Mesodermal cell (in vitro differentiated cells): ENCODE measurements around the gene MSH5.

Experiments
- H3K27ac ChIP-seq: 2 replicates; pipeline ENCODE4 v1.7.0; 2013; ENCODE audit warnings: mild to moderate bottlenecking, low read depth, low read length, moderate library complexity; ENCODE audit not compliant: severe bottlenecking
- H3K36me3 ChIP-seq: 2 replicates; pipeline ENCODE4 v1.7.1; 2013; ENCODE audit warnings: mild to moderate bottlenecking, low read length, moderate library complexity; ENCODE audit not compliant: control insufficient read depth, insufficient read depth
- H3K4me1 ChIP-seq: one replicate; pipeline ENCODE4 v1.7.1; 2013; ENCODE audit warnings: mild to moderate bottlenecking, low read length; ENCODE audit not compliant: insufficient read depth, control insufficient read depth, poor library complexity, severe bottlenecking
- H3K4me3 ChIP-seq: 2 replicates; pipeline ENCODE4 v1.7.0; 2013; ENCODE audit warnings: low read length, control low read depth, mild to moderate bottlenecking; ENCODE audit not compliant: insufficient read depth, poor library complexity, severe bottlenecking; ENCODE audit errors: extremely low read depth
- H3K9me3 ChIP-seq: 2 replicates; pipeline ENCODE4 v1.7.1; 2013; ENCODE audit warnings: mild to moderate bottlenecking, low read length, moderate library complexity; ENCODE audit not compliant: control insufficient read depth
- WGBS, 2 experiments: methylation state at CpG; one replicate each; pipeline ENCODE4 v1.1.5; 2013; ENCODE audit warnings: missing lambda C conversion rate in 2 of 2; ENCODE audit not compliant: insufficient coverage in 2 of 2; 5-methylcytosine and 5-hydroxymethylcytosine counted together

MSH5 gene

DNA sequence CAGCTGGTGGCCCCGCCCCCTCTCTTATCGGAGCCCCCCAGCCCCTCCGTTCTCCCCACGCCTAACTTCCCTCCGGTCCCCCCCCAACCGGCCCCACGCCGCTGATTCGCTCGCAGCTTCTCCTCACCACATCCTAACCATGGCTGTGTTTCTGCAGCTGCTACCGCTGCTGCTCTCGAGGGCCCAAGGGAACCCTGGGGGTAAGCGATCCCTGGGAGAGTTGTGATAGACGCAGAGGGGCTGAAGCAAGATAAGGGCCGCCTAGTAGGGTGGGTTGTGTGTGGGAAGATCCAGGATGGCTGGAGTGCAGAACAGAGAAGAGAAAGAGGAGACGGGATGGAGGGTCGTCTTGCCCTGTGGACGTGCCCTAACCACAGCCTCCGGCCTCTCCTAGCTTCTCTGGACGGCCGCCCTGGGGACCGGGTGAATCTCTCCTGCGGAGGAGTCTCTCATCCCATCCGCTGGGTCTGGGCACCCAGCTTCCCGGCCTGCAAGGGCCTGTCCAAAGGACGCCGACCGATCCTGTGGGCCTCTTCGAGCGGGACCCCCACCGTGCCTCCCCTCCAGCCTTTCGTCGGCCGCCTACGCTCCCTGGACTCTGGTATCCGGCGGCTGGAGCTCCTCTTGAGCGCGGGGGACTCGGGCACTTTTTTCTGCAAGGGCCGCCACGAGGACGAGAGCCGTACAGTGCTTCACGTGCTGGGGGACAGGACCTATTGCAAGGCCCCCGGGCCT lies 16.4 kb upstream of the MSH5 start, which contains the start of gene MPIG6B:
Gene MPIG6B, plus strand, starts transcription at position 129 of the 735 bp plus-strand sequence. Its CDS starts 11 bp downstream, at position 140.
- Histone ChIP-seq H3K4me1 (no peaks in the 10 kb centered on the region), H3K27ac (no peak within 1 kb of the TSS), H3K4me3 (no peak within 1 kb of the TSS), H3K36me3 (peaks cover 42% of the 10 kb centered on the region), H3K9me3 (no peaks in the 10 kb centered on the region)
- WGBS, 2 experiments: 94% methylated on average over 31 to 35 of the region's 46 CpGs

DNA sequence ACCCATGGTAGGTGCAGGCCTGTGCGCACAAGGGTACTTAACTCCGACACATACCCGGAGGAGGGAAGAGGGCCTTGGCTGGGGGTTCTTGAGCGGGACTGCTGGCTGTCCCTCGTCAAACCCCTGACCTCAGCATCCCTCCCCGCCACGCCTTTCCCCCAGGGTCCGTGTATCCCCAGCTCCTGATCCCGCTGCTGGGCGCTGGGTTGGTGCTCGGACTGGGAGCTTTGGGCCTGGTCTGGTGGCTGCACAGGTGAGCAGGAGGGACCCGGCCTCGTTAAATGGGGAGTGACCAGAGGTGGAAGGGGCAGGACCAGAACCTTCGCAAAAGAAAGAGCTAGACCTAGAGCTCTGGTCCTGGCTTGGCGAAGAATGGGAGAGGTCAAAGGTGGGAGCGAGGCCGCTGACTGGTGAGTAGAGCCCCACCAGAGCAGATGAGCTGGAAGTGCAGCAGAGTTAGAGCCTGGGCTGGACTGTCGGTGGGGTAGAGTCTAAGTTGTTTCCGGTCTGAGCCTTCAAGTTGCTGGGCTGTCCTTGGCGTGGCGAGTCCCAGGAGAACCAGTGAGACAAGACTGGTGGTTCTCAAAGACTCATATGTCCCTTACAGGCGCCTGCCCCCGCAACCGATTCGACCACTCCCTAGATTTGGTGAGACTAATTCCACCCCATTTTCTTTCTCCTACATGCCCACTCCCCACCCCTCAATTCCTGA lies 15.7 kb upstream of the MSH5 start:
- Histone ChIP-seq H3K4me1 (peaks cover 3% of the 10 kb centered on the region), H3K4me3 (no peak overlapping the region), H3K36me3 (peaks cover 47% of the 10 kb centered on the region), H3K27ac (no peak overlapping the region), H3K9me3 (no peaks in the 10 kb centered on the region)
- WGBS, 2 experiments: 94 to 97% methylated on average over 23 to 24 of the region's 25 CpGs

DNA sequence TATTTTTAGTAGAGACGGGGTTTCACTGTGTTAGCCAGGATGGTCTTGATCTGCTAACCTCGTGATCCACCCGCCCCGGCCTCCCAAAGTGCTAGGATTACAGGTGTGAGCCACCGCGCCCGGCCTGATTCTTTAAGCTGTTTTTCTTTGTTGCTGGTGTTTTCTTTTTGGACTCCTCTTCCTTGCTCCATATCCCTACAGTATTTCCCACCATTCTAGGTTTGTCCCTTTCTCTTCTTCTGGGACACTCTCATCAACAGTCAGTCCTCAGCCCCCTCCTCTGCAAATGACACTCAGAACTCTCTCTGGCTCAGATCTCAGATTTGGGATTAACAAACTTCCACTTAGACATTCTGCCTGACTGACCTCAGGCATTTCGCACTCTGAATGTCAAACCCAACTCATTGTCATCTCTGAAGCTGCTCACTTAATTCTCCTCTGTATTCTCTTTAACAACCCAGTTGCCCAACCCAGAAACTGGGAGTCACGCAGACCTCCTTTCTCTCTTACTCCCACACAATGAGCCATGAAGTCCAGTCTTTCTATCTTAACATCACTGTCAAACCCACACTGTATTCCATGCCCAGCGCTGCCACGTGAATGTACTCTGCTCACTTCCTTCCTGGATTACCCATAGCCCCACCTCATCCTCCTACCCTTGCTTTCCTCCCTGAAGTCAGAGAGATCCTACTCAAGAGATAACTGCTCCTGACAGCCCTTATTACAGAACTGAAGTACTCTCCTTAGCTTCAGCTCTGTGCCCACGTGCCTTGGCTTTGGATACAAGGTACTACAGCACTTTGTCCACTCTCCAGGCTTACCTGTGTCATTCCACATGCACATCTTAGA lies 14.1 kb upstream of the MSH5 start:
- Histone ChIP-seq H3K36me3 (peaks cover 49% of the 10 kb centered on the region), H3K4me1 (peaks cover 6% of the 10 kb centered on the region), H3K9me3 (no peaks in the 10 kb centered on the region), H3K27ac (no peak overlapping the region), H3K4me3 (no peak overlapping the region)
- 92 to 94% methylated on average over 8 to 12 of the region's 12 CpGs for WGBS, 2 experiments

DNA sequence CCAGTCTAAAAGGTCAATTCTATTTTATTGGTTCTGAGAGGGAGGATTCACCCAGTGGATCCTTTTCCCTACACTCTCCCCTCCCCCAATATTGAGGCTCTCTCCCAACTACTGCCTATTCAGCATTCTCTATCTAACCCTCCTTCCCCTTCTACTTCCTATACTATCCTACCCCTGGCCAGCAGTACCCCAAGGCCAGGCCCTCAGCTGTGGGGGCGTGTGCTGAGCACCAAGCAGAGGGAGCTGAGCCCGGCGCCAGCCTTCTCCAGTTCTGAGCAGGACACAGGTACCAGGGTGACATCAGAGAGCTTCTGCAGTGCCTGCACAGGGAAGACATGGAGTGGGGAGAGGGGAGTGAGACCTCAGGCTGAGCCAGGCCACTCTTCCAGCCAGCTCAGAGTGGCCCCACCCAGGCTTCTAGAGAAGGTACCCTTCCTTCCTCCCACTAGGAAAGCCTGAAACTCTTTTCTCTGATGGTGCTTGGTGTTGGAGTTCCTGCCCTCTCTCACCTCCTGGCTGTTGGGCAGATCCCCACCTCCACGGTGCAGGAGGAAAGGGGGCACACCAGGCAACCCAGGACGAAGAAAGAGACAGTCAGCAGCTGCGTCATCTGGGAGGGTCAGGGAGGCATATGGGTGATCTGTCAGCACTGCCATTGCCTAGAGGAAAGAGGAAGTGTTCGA lies 12.6 kb upstream of the MSH5 start:
- H3K27ac ChIP-seq: no peak overlapping the region
- H3K4me3 ChIP-seq: no peak overlapping the region
- H3K9me3 ChIP-seq: no peaks in the 10 kb centered on the region
- 90 to 96% methylated on average over 2 to 5 of the region's 7 CpGs for WGBS, 2 experiments
- H3K36me3 ChIP-seq: peaks cover 64% of the 10 kb centered on the region
- peaks cover 20% of the 10 kb centered on the region for H3K4me1 ChIP-seq

DNA sequence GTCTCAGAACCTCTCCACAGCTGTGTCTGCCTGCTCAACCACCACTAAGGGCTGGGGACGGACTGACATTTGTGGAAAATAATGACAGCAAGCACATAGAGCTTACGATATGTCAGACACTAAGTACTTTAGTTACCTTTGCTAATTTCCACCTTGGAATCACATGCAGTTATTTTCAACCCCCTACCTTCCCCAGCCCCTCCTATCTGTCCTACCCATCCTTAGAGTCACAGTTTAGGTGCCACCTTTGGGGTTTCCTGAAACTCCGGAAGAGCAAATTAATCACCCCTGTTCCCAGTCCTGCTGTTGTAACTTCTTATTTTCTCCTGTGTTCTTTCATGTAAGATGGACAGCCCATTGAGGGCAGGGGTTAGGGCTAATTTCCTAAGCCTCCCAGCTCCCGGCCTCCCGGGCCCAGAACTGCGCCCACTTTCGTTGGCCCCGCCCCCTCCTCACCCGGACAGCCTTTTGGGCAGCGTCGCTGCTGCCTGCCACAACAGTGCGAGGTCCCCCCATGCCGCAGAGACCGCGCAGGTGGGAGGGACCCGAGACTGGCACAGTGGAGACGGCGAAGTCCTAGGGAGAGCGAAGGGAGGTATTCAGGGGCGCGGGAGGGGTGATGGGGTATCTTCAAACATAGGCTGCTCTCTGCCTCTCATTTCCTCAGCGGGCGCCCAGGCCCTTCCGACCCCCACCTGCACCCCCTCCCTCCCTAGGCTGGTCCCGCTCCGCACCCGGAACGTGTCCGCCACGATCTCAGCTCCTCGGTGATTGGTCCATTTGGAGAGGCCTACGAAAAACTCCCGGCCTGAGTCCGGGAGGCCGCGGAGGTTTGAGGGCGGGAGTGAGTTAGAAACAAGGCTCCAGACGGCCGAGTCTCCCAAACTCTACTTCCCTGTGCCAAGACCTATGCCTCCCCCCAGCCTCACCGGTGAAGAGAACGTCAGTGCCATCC lies 11.8 kb upstream of the MSH5 start:
- peaks cover 71% of the 10 kb centered on the region for H3K36me3 ChIP-seq
- 93 to 96% methylated on average over 32 to 35 of the region's 41 CpGs for WGBS, 2 experiments
- no peaks in the 10 kb centered on the region for H3K9me3 ChIP-seq
- no peak overlapping the region for H3K27ac ChIP-seq
- H3K4me1 ChIP-seq: peaks cover 24% of the 10 kb centered on the region
- H3K4me3 ChIP-seq: no peak overlapping the region

DNA sequence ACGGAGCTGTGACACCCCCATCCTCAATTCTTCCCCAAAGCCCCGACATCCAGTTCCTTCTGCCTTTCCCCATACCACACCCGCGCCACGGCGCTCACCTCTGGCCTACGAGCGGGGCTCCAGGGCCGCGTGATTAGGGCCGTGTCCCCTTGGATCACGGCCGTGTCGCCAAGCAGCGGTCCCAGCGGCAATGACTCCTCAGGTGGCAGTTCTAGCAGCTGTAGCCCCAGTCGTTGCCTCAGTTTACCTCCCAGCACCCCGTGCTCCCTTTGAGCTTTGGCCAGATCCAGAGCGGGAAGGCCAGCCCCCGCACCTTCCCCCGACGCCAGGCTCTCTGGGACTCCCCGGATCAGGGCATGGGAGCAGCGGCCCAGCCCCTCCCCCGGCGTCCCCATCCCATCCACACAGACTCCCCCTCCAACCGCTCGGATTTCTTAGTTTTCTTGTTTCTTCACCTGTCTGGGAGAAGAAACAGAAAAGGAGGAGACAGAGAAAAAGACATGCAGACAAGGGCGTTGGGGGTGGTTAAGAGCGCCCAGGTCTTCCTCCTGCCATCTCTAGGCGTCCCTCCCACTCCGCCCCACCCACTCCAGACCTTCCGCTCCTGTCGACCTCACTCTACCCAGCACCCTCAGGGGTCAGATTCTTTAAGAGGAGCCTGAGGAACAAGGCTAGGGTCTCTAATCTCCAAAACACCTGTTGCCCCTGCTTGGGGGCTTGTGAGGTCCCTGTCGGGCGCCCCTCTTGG lies 10.9 kb upstream of the MSH5 start, which contains the start of gene DDAH2:
Gene DDAH2, minus strand, starts transcription at position 533 of the 748 bp plus-strand sequence. Its CDS starts 138 bp downstream, at position 395.
- peaks cover 30% of the 10 kb centered on the region for H3K4me1 ChIP-seq
- H3K4me3 ChIP-seq: peak within 1 kb of the TSS; percentile 94
- no peaks in the 10 kb centered on the region for H3K9me3 ChIP-seq
- H3K27ac ChIP-seq: peak within 1 kb of the TSS; percentile 94
- peaks cover 79% of the 10 kb centered on the region for H3K36me3 ChIP-seq
- WGBS, 2 experiments: 56 to 61% methylated on average over 26 to 28 of the region's 36 CpGs

DNA sequence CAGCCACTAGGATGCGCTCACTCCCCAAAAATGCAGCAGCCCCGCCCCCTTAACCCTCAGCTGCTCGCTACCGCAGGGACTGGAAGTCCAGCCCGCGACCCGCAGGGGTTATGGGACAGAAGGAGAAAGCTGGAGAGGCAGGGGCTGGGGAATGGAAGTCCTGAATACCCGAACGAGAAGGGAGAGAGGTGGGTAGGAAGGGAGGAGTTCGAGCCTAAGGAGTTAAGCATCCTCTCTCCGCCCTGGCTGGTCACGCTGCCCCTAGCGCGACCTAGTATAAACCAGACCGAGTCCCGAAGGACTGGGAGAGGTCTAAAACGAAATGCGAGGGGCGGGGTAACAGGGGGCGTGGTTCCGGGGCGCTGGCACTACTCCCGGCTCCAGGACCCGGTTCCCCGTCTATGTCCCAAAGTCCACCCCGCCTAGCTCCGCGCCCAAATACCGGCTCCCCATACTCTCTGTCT lies 10.3 kb upstream of the MSH5 start:
- H3K4me3 ChIP-seq: peak overlapping the region; percentile 94
- peaks cover 84% of the 10 kb centered on the region for H3K36me3 ChIP-seq
- 0% methylated on average over 13 to 18 of the region's 29 CpGs for WGBS, 2 experiments
- peaks cover 30% of the 10 kb centered on the region for H3K4me1 ChIP-seq
- H3K9me3 ChIP-seq: no peaks in the 10 kb centered on the region
- peak overlapping the region; percentile 94 for H3K27ac ChIP-seq

DNA sequence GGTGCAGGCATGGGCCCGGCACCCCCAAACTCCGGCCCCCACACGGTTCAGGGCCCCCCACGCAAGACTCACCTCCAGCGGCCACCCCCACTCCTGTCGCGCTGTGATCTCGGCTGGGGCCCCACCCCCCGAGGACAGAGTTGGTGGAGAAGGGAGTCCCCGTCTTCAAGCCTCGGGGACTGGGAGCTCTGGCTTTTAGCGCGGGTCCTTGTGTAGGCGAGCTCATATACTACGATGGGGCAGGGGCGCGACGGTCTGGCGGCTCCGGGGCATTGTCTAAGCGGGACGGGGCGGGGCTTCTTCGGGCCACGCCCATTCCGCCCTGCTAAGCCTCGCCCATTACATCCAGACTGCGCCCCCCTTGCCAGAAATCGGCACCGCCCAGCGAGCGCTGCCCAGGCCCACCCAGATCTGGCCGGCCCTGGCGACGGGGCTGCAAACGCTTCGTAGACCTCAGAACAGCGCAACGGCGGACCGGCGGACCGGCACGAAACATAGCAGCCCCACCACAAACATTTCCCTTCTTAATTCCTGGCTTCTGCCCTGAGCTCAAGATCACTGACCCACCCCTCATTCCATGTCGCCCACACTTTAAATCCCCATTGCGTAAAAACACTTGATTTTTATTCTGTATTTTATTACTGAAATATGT lies 9.7 kb upstream of the MSH5 start:
- no peaks in the 10 kb centered on the region for H3K9me3 ChIP-seq
- peak overlapping the region; percentile 94 for H3K27ac ChIP-seq
- peaks cover 30% of the 10 kb centered on the region for H3K4me1 ChIP-seq
- H3K4me3 ChIP-seq: peak overlapping the region; percentile 94
- H3K36me3 ChIP-seq: peaks cover 79% of the 10 kb centered on the region
- 0 to 1% methylated on average over 26 to 34 of the region's 46 CpGs for WGBS, 2 experiments
